Measurements from ENCODE around the gene PACS2.

PACS2 gene

GRCh38 chr14:105430042-105430441 is 115.5 kb downstream of the PACS2 start:
- DNase-seq, result no peak

GRCh38 chr14:105430565-105430964 is 116.0 kb downstream of the PACS2 start:
- DNase-seq, result peak; percentile 4

- DNase-seq, result no peak
These were observed 116.7 kb downstream of the PACS2 start for GRCh38 chr14:105431256-105431655.

GRCh38 chr14:105432657-105433056 is 118.1 kb downstream of the PACS2 start:
- no peak for DNase-seq

- no peak for DNase-seq
These were observed 118.6 kb downstream of the PACS2 start for GRCh38 chr14:105433161-105433605.

GRCh38 chr14:105436402-105436801 is 121.9 kb downstream of the PACS2 start:
- no peak for DNase-seq

- DNase-seq, result no peak
These were observed 122.6 kb downstream of the PACS2 start for GRCh38 chr14:105436891-105437722.

- no peak for DNase-seq
These were observed 123.4 kb downstream of the PACS2 start for GRCh38 chr14:105437723-105438500.

GRCh38 chr14:105439179-105439578 is 124.6 kb downstream of the PACS2 start:
- no peak for DNase-seq

- no peak for DNase-seq
These were observed 125.4 kb downstream of the PACS2 start for GRCh38 chr14:105439710-105440553.

- DNase-seq, result no peak
These were observed 126.0 kb downstream of the PACS2 start for GRCh38 chr14:105440554-105440900.

- DNase-seq, result no peak
These were observed 126.4 kb downstream of the PACS2 start for GRCh38 chr14:105440992-105441391.

GRCh38 chr14:105442125-105442524 is 127.6 kb downstream of the PACS2 start:
- DNase-seq, result no peak

GRCh38 chr14:105442834-105443233 is 128.3 kb downstream of the PACS2 start:
- no peak for DNase-seq

GRCh38 chr14:105444859-105445258 is 130.3 kb downstream of the PACS2 start:
- no peak for DNase-seq

- no peak for DNase-seq
These were observed 130.7 kb downstream of the PACS2 start for GRCh38 chr14:105445290-105445689.

GRCh38 chr14:105445901-105446845 is 131.6 kb downstream of the PACS2 start:
- no peak for DNase-seq

- DNase-seq, result no peak
These were observed 132.4 kb downstream of the PACS2 start for GRCh38 chr14:105446971-105447370.

Measured in left hindlimb (tissue), 1 donor.